ENCODE measurements around the gene LRRC7.

GRCh38 chr1:69534829-69535228 is 32.9 kb upstream of the LRRC7 start:
- TF ChIP-seq POLR2AphosphoS5 (IDR thresholded peaks at IDR 0.05; ENCODE audit: low read depth, low read length) (no peak), CTCF (IDR thresholded peaks at IDR 0.05) (no peak)

Measured in Panc1 (cell line).